Astrocyte of the cerebellum (primary cell): ENCODE data around the gene SEC14L2.

Experiments used
- DNase-seq: peaks from one replicate; pipeline ENCODE4 v3.0.0-alpha.2; 2011; ENCODE audit warnings: low read depth
- H3K4me3 ChIP-seq: 2 replicates; pipeline ENCODE4 v1.5.1; 2011; ENCODE audit warnings: mild to moderate bottlenecking, low read depth, low read length, moderate library complexity
- in situ Hi-C: cut with HindIII; loops from 2 replicates; pipeline ENCODE4 v1.10.0; 2017; ENCODE audit warnings: low sequenced_read_pairs
- TF ChIP-seq, protein P1 (sequence below): IDR thresholded peaks from 2 replicates; pipeline ENCODE4 v1.5.1; 2012; ENCODE audit warnings: low read length, low read depth, moderate library complexity, mild to moderate bottlenecking; ENCODE audit errors: missing control alignments

Gene SEC14L2

DNA sequence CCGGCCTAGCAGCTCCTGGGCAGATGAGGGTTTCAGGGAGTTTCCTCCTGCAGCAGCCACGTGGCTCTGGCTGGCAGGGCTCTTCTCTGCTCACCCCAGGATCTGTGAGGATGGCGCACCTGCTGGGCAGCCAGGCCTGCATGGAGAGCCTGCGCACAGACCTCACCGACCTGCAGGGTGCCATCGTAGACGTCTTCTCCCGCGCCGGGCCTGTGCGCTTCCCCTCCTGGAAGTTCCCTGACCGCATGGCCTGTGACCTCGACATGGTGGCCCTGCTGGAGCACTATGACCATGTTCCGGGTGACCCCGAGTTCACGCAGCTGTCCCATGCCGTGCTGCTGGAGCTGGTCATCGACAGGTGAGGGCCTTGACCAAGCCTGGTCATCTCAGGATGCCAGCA, 30.9 kb upstream of the SEC14L2 start:
- no peak for DNase-seq
- no peak overlapping the region for H3K4me3 ChIP-seq
- in situ Hi-C loops: no loop called here
- TF ChIP-seq, protein P1, sequence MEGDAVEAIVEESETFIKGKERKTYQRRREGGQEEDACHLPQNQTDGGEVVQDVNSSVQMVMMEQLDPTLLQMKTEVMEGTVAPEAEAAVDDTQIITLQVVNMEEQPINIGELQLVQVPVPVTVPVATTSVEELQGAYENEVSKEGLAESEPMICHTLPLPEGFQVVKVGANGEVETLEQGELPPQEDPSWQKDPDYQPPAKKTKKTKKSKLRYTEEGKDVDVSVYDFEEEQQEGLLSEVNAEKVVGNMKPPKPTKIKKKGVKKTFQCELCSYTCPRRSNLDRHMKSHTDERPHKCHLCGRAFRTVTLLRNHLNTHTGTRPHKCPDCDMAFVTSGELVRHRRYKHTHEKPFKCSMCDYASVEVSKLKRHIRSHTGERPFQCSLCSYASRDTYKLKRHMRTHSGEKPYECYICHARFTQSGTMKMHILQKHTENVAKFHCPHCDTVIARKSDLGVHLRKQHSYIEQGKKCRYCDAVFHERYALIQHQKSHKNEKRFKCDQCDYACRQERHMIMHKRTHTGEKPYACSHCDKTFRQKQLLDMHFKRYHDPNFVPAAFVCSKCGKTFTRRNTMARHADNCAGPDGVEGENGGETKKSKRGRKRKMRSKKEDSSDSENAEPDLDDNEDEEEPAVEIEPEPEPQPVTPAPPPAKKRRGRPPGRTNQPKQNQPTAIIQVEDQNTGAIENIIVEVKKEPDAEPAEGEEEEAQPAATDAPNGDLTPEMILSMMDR: no peak

DNA sequence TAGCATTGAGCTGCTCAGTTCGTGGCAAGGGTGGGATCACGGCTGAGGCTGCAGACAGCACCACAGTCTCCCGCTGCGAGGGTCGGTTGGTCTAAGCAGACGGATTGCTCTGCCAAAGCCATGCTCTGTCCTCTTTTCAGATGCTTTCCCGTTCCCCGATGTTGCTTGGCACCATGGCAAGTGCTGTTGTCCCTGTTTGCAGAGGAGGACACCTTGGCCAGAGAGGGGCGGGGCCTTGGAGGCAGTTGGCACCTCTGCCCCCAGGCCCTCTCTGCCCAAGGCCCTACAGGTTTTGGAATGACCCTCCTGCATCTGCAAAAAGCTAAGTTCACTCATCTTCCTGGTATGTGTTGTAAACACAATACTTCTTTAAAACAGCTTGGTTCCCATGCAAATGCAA, 28.4 kb upstream of the SEC14L2 start:
- TF ChIP-seq, protein P1: no peak
- in situ Hi-C loops: no loop called here
- DNase-seq: no peak
- H3K4me3 ChIP-seq: no peak overlapping the region

DNA sequence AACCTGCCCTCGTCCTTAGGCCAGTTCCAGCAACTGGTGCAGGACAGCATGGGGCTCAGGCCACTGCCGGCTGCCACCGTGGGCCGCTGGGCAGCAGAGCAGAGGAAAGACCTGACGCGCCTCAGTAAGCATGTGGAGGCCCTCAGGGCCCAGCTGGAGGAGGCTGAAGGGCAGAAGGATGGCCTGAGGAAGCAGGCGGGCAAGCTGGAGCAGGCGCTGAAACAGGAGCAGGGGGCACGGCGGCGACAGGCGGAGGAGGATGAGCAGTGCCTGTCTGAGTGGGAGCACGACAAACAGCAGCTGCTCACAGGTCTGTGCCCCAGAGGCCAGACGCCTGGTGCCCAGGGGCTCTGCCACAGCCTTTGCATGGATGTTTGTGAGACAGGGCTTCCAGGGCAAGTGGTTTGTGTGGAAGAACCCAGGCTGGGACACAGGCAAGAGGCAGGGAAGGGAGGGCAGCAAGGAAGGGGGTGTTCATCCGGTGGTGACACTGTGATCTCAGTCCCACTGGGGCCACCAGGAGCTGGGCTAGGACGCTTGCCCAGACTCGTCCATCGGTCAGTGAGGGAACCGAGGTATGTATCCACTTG, 26.1 kb upstream of the SEC14L2 start:
- H3K4me3 ChIP-seq: no peak overlapping the region
- in situ Hi-C loops: no loop called here
- no peak for DNase-seq
- TF ChIP-seq, protein P1: no peak

DNA sequence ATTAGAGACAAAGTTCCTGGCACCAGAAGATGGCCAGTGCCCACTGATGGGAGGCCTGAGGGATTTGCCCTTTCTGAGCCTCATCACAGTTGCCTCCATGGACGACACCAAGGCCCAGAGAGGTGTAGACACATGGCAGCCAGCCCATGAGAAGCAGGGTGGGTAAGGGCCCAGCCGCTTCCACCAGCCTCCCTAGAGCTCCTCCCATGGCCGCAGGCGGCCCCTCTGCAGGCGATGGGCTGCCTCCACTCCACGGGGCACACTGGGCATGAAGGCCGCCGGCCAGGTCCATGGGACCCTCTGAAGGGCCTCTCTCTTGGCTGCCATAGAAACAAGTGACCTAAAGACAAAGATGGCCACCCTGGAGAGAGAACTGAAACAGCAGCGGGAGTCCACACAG, 25.5 kb upstream of the SEC14L2 start:
- DNase-seq: no peak
- no peak overlapping the region for H3K4me3 ChIP-seq
- in situ Hi-C loops: no loop called here
- TF ChIP-seq, protein P1: no peak

DNA sequence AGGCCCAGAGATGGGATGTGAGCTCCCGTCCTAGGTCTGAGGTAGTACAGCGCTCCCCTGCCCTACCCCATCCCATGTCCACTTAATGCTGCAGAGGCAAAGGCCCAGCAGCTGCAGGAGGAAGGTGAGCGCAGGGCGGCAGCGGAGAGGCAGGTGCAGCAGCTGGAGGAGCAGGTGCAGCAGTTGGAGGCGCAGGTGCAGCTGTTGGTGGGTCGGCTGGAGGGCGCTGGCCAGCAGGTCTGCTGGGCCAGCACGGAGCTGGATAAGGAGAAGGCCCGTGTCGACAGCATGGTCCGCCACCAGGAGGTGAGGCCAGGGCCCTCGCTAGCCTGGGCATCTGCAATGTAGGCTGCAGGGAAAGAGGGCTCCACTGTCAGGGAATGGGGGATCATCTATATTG, 24.8 kb upstream of the SEC14L2 start:
- in situ Hi-C loops: no loop called here
- TF ChIP-seq, protein P1: no peak
- DNase-seq: no peak
- no peak overlapping the region for H3K4me3 ChIP-seq

DNA sequence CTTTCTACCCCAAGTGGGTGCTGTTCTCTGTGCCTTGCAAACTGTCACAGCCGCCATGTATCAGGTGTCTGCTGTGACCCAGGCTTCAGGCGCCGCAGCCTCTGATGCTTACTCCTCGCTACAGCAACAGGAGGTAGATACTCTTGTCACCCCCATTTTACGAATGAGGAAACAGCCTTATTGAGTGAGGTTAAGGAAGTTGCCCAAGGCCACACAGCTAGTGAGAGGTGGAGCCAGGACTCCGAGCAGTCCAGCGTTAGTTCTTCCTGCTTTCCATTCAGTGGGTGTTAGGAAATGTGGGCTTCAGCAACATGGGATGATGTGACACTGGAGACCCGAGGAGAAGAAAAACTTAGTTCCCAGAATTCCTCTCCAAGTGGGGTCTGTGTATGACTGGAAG, 23.9 kb upstream of the SEC14L2 start:
- TF ChIP-seq, protein P1: no peak
- H3K4me3 ChIP-seq: no peak overlapping the region
- in situ Hi-C loops: no loop called here
- DNase-seq: no peak
